ENCODE data around the gene BAD. TPM values are rescaled to one million over a fixed set of nuclear protein-coding genes. Genes with fewer than 3 reads are reported as not detected.

Gene BAD
- total RNA-seq, 1 experiment from 2014 or later: 19.3 TPM

Small RNA genes within 50 kb of the gene (small RNA-seq; reads per million reads assigned to genes)
- 0 reads per million in 2 experiments for gene RF00019

Other genes with a start within 250 kb of the BAD start
- not detected in 2 replicates for gene FLRT1, start 248.7 kb downstream of the BAD start, total RNA-seq (2014; rRNA removed; shearing (Covaris generic))
- gene MACROD1, start 118.6 kb downstream of the BAD start, total RNA-seq (2014; rRNA removed; shearing (Covaris generic)): 15.0 and 15.7 TPM in 2 replicates
- gene STIP1, start 98.5 kb downstream of the BAD start, total RNA-seq (2014; rRNA removed; shearing (Covaris generic)): 218 and 248 TPM in 2 replicates
- 0.13 and 0.29 TPM in 2 replicates for gene FERMT3, start 77.9 kb downstream of the BAD start, total RNA-seq (2014; rRNA removed; shearing (Covaris generic))
- gene TRPT1, start 58.5 kb downstream of the BAD start, total RNA-seq (2014; rRNA removed; shearing (Covaris generic)): 30.7 and 35.6 TPM in 2 replicates
- 50.4 and 52.1 TPM in 2 replicates for gene NUDT22, start 58.4 kb downstream of the BAD start, total RNA-seq (2014; rRNA removed; shearing (Covaris generic))
- gene DNAJC4, start 54.1 kb downstream of the BAD start, total RNA-seq (2014; rRNA removed; shearing (Covaris generic)): 4.3 and 6.5 TPM in 2 replicates
- gene VEGFB, start 50.1 kb downstream of the BAD start, total RNA-seq (2014; rRNA removed; shearing (Covaris generic)): 37.3 and 40.1 TPM in 2 replicates
- gene FKBP2, start 43.6 kb downstream of the BAD start, total RNA-seq (2014; rRNA removed; shearing (Covaris generic)): 78.1 and 107 TPM in 2 replicates
- gene PPP1R14B, start 37.7 kb downstream of the BAD start, total RNA-seq (2014; rRNA removed; shearing (Covaris generic)): 138 and 162 TPM in 2 replicates
- gene PLCB3, start 33.1 kb downstream of the BAD start, total RNA-seq (2014; rRNA removed; shearing (Covaris generic)): 10.4 and 12.1 TPM in 2 replicates
- 7.9 TPM in 2 replicates for gene GPR137, start 1.2 kb upstream of the BAD start, total RNA-seq (2014; rRNA removed; shearing (Covaris generic))
- not detected in 2 replicates for gene KCNK4, start 6.6 kb upstream of the BAD start, total RNA-seq (2014; rRNA removed; shearing (Covaris generic))
- gene CATSPERZ, start 15.7 kb upstream of the BAD start, total RNA-seq (2014; rRNA removed; shearing (Covaris generic)): 0.45 TPM in 1 of 2 replicates, not detected in the other
- 48.4 and 56.1 TPM in 2 replicates for gene ESRRA, start 20.9 kb upstream of the BAD start, total RNA-seq (2014; rRNA removed; shearing (Covaris generic))
- gene TRMT112, start 32.9 kb upstream of the BAD start, total RNA-seq (2014; rRNA removed; shearing (Covaris generic)): 113 and 127 TPM in 2 replicates
- 206 and 215 TPM in 2 replicates for gene PRDX5, start 33.5 kb upstream of the BAD start, total RNA-seq (2014; rRNA removed; shearing (Covaris generic))
- 1.3 and 2.0 TPM in 2 replicates for gene CCDC88B, start 55.5 kb upstream of the BAD start, total RNA-seq (2014; rRNA removed; shearing (Covaris generic))
- gene RPS6KA4, start 74.5 kb upstream of the BAD start, total RNA-seq (2014; rRNA removed; shearing (Covaris generic)): 40.3 and 42.0 TPM in 2 replicates

All from SK-MEL-5 (cell line).